Esophagus squamous epithelium (tissue), 4 donors: ENCODE data around the gene MRPL52.

Source experiments
- CTCF ChIP-seq, 6 experiments: fragments of 450-650 bp in 4 of 6; fragments of 200-600 bp in 2 of 6; sonication (generic) in 2 of 6; IDR thresholded peaks; one replicate each; pipeline ENCODE4 v1.5.1; 2016 to 2019; ENCODE audit warnings: antibody characterized with exemption in 6 of 6, mild to moderate bottlenecking in 4 of 6, moderate library complexity in 4 of 6
- POLR2A ChIP-seq, 4 donors: fragments of 450-650 bp; IDR thresholded peaks; one replicate each; pipeline ENCODE4 v1.6.1; 2017; ENCODE audit warnings: antibody characterized with exemption in 4 of 4, mild to moderate bottlenecking in 4 of 4, moderate library complexity in 3 of 4

GRCh38 chr14:22807432-22808087 lies 22.1 kb upstream of the MRPL52 start:
- TF ChIP-seq POLR2A (IDR thresholded peaks at IDR 0.05) (no peak), CTCF (IDR thresholded peaks at IDR 0.05) (no peak)
